Astrocyte (in vitro differentiated cells and primary cell): ENCODE results near the gene SOX18. TPM values are rescaled to one million over a fixed set of nuclear protein-coding genes. Genes with fewer than 3 reads are reported as not detected.

Source experiments
- DNase-seq: peaks from one replicate; pipeline ENCODE4 v3.0.0-alpha.2; 2010; ENCODE audit warnings: low read depth
- FAIRE-seq: peaks from 2 replicates; lab custom pipeline; 2011; peaks lifted over from hg19 to GRCh38; lab: Jason Lieb, UNC
- H2AFZ ChIP-seq: 2 replicates; pipeline ENCODE4 v1.6.0; 2012; ENCODE audit warnings: low read depth, low read length, inconsistent platforms
- H3K27ac ChIP-seq: 2 replicates; pipeline ENCODE4 v1.5.1; 2011; ENCODE audit warnings: low read depth, low read length, inconsistent platforms
- H3K27me3 ChIP-seq: 2 replicates; pipeline ENCODE4 v1.6.0; 2011; ENCODE audit warnings: low read length, inconsistent platforms; ENCODE audit not compliant: insufficient read depth
- H3K36me3 ChIP-seq: 2 replicates; pipeline ENCODE4 v1.5.1; 2011; ENCODE audit warnings: low read length, inconsistent platforms; ENCODE audit not compliant: insufficient read depth
- H3K4me1 ChIP-seq: 2 replicates; pipeline ENCODE4 v1.5.1; 2011; ENCODE audit warnings: low read length, inconsistent platforms; ENCODE audit not compliant: insufficient read depth
- H3K4me2 ChIP-seq: 2 replicates; pipeline ENCODE4 v1.6.0; 2012; ENCODE audit warnings: low read length, inconsistent platforms
- H3K4me3 ChIP-seq: 2 replicates; pipeline ENCODE4 v1.5.1; 2011; ENCODE audit warnings: low read depth, mild to moderate bottlenecking, low read length, inconsistent platforms; ENCODE audit not compliant: insufficient read depth
- H3K79me2 ChIP-seq: 2 replicates; pipeline ENCODE4 v1.6.0; 2012; ENCODE audit warnings: mild to moderate bottlenecking, low read length, inconsistent platforms; ENCODE audit not compliant: insufficient read depth
- H3K9ac ChIP-seq: 2 replicates; pipeline ENCODE4 v1.6.0; 2012; ENCODE audit warnings: mild to moderate bottlenecking, low read length, inconsistent platforms
- H3K9me3 ChIP-seq: 2 replicates; pipeline ENCODE4 v1.5.1; 2012; ENCODE audit warnings: low read depth, mild to moderate bottlenecking, low read length, inconsistent platforms; ENCODE audit not compliant: insufficient read depth
- H4K20me1 ChIP-seq: 2 replicates; pipeline ENCODE4 v1.6.0; 2012; ENCODE audit warnings: low read length, inconsistent platforms; ENCODE audit not compliant: insufficient read depth
- H3K27ac Mint-ChIP-seq: one replicate; pipeline ENCODE4 v1.8.0; 2021; ENCODE audit warnings: mild to moderate bottlenecking, mixed read lengths; ENCODE audit not compliant: unreplicated experiment
- H3K27me3 Mint-ChIP-seq: one replicate; pipeline ENCODE4 v1.8.0; 2021; ENCODE audit warnings: low read depth, mixed read lengths; ENCODE audit not compliant: unreplicated experiment
- H3K36me3 Mint-ChIP-seq: one replicate; pipeline ENCODE4 v1.8.0; 2021; ENCODE audit warnings: low read depth, mixed read lengths; ENCODE audit not compliant: unreplicated experiment
- H3K4me1 Mint-ChIP-seq: one replicate; pipeline ENCODE4 v1.8.0; 2021; ENCODE audit warnings: low read depth, mixed read lengths; ENCODE audit not compliant: unreplicated experiment
- H3K4me3 Mint-ChIP-seq: one replicate; pipeline ENCODE4 v1.8.0; 2021; ENCODE audit warnings: mild to moderate bottlenecking, moderate library complexity, mixed read lengths; ENCODE audit not compliant: unreplicated experiment
- H3K9me3 Mint-ChIP-seq: one replicate; pipeline ENCODE4 v1.8.0; 2021; ENCODE audit warnings: mild to moderate bottlenecking, mixed read lengths; ENCODE audit not compliant: unreplicated experiment
- CTCF ChIP-seq: IDR thresholded peaks from 2 replicates; pipeline ENCODE4 v1.5.1; 2011; ENCODE audit warnings: low read depth, mild to moderate bottlenecking, inconsistent platforms, low read length, moderate library complexity; ENCODE audit not compliant: insufficient read depth
- EZH2 ChIP-seq: IDR thresholded peaks from 2 replicates; pipeline ENCODE4 v1.6.1; 2012; ENCODE audit warnings: mild to moderate bottlenecking, low read length, inconsistent platforms; ENCODE audit not compliant: insufficient read depth
- total RNA-seq: library from RNA; stranded (reverse); gene quantifications from 2 replicates; pipeline ENCODE4 v1.2.1, GENCODE V29; 2021

SOX18 gene
- total RNA-seq, 1 donor from 2014 or later: 0.52 TPM

GRCh38 chr20:64075556-64075955, 26.1 kb upstream of the SOX18 start:
- H3K4me1 ChIP-seq: peaks cover 8% of the 10 kb centered on the region
- H3K9me3 ChIP-seq: no peaks in the 10 kb centered on the region
- H2AFZ ChIP-seq: no peak overlapping the region
- H3K4me3 ChIP-seq: no peak overlapping the region
- Mint-ChIP-seq H3K4me3 (no peak overlapping the region), H3K27me3 (no peaks in the 10 kb centered on the region), H3K9me3 (no peaks in the 10 kb centered on the region), H3K27ac (no peak overlapping the region), H3K4me1 (no peaks in the 10 kb centered on the region), H3K36me3 (no peaks in the 10 kb centered on the region)
- peaks cover 10% of the 10 kb centered on the region for H4K20me1 ChIP-seq
- FAIRE-seq (no peak), DNase-seq (no peak)
- no peaks in the 10 kb centered on the region for H3K36me3 ChIP-seq
- H3K27me3 ChIP-seq: no peaks in the 10 kb centered on the region
- TF ChIP-seq CTCF: no peak
- no peak for TF ChIP-seq EZH2
- H3K9ac ChIP-seq: no peak overlapping the region
- H3K4me2 ChIP-seq: no peak overlapping the region
- no peak overlapping the region for H3K27ac ChIP-seq
- no peaks in the 10 kb centered on the region for H3K79me2 ChIP-seq

GRCh38 chr20:64074963-64075362, 25.5 kb upstream of the SOX18 start:
- Mint-ChIP-seq H3K9me3 (no peaks in the 10 kb centered on the region), H3K27me3 (no peaks in the 10 kb centered on the region), H3K4me1 (no peaks in the 10 kb centered on the region), H3K36me3 (peaks cover 3% of the 10 kb centered on the region), H3K4me3 (no peak overlapping the region), H3K27ac (no peak overlapping the region)
- H3K4me3 ChIP-seq: no peak overlapping the region
- TF ChIP-seq CTCF: no peak
- no peak overlapping the region for H2AFZ ChIP-seq
- no peaks in the 10 kb centered on the region for H3K36me3 ChIP-seq
- peaks cover 8% of the 10 kb centered on the region for H3K4me1 ChIP-seq
- no peaks in the 10 kb centered on the region for H3K9me3 ChIP-seq
- no peak overlapping the region for H3K4me2 ChIP-seq
- DNase-seq: no peak
- no peak overlapping the region for H3K9ac ChIP-seq
- H4K20me1 ChIP-seq: peaks cover 12% of the 10 kb centered on the region
- no peak overlapping the region for H3K27ac ChIP-seq
- no peak for FAIRE-seq
- H3K79me2 ChIP-seq: no peaks in the 10 kb centered on the region
- no peaks in the 10 kb centered on the region for H3K27me3 ChIP-seq

GRCh38 chr20:64074184-64074789, 24.8 kb upstream of the SOX18 start:
- no peak overlapping the region for H3K27ac ChIP-seq
- H3K9me3 ChIP-seq: no peaks in the 10 kb centered on the region
- no peak overlapping the region for H3K4me3 Mint-ChIP-seq
- H4K20me1 ChIP-seq: peaks cover 16% of the 10 kb centered on the region
- no peaks in the 10 kb centered on the region for H3K27me3 ChIP-seq
- H3K9me3 Mint-ChIP-seq: no peaks in the 10 kb centered on the region
- no peaks in the 10 kb centered on the region for H3K4me1 Mint-ChIP-seq
- no peak overlapping the region for H2AFZ ChIP-seq
- no peak overlapping the region for H3K4me3 ChIP-seq
- H3K27ac Mint-ChIP-seq: no peak overlapping the region
- DNase-seq: no peak
- no peak overlapping the region for H3K4me2 ChIP-seq
- H3K9ac ChIP-seq: no peak overlapping the region
- H3K27me3 Mint-ChIP-seq: no peaks in the 10 kb centered on the region
- H3K79me2 ChIP-seq: no peaks in the 10 kb centered on the region
- H3K36me3 Mint-ChIP-seq: peaks cover 3% of the 10 kb centered on the region
- no peaks in the 10 kb centered on the region for H3K36me3 ChIP-seq
- TF ChIP-seq EZH2 (no peak), CTCF (no peak)
- FAIRE-seq: no peak
- H3K4me1 ChIP-seq: peaks cover 8% of the 10 kb centered on the region
